NCI-H774 (cell line): ENCODE measurements around the gene FZD4.
A peak's percentile ranks its signal among the peaks of the same experiment; 100 is the strongest.
"Not testable (repeated sequence)": the region's sequence is repeated elsewhere in the genome, so short reads cannot be mapped to it uniquely, and the experiment has no call there.

ENCODE experiments used
- DNase-seq: peaks from one replicate; lab custom pipeline; 2025; lab: John Stamatoyannopoulos, UW

Gene FZD4

GRCh38 chr11:86955361-86956120 lies at the start of gene FZD4:
TSS of gene FZD4 (minus strand) at chr11:86955395. CDS start at chr11:86955085, 310 bp downstream.
- peak; percentile 91 for DNase-seq

GRCh38 chr11:87004281-87004680 lies 49.1 kb upstream of the FZD4 start:
- DNase-seq, result not testable (repeated sequence)

- DNase-seq, result no peak
These were observed 47.7 kb upstream of the FZD4 start for GRCh38 chr11:87002918-87003317.

DNA sequence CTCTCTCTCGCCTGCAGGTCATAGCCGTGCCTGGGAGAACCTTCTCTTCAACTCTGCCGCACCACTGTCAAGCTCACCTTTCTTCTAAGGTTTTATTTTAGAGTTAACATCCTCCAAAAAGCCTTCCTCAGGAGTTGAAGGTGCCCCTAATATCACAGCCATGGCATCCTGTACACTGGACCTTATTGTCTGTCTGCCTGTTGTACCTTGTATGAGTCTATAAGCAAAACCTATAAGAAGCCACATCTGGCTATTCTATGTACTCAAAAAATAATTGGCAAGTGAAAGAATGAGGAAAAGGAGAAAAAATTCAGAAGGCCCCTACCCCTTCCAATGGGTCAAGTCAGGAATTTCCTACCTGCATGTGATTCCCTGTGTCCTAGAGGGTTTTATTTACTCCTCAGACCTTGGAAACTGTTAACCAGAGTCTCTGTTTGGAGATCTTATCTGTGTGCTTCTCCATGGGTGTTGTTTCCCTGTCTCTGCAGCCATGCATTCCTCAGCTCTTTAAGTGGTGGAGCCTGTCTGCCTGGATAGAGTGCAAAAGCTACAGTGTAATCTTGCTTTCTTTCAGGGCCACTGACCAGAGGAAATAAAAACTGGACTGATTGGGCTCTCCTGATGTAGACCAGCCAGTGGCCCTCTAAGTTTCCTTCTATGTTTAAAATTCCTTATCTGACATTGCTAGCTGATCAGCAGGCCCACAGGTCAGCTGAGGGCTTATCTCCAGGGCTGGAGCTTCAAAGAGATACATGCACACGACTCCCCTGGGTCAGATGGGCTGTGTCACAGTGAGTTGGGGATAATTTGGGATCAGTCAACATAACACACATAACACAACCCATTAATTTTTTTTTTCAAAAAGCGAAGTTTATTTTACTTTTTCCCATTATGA lies 44.9 kb upstream of the FZD4 start:
- no peak for DNase-seq

DNA sequence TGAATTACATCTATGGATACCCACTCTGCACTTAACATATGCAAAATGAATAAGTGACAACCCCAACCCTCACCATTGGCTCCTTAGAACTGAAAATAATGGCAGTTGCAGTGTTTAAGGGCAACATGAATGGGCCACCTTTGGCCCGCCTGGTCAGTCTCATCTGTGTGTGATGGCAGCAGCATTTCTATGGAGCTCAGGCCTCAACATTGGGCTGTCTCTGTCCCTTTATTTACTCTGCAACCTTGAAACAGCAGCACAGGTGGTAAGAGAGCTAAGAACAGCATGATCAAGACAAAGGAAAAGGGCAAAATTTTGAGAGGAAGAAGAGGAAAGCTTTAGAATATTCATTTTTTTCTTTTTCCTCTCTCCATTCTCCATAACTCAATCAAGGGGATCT lies 44.2 kb upstream of the FZD4 start:
- DNase-seq, result no peak

GRCh38 chr11:86996953-86997570 lies 41.9 kb upstream of the FZD4 start:
- DNase-seq, result no peak

DNA sequence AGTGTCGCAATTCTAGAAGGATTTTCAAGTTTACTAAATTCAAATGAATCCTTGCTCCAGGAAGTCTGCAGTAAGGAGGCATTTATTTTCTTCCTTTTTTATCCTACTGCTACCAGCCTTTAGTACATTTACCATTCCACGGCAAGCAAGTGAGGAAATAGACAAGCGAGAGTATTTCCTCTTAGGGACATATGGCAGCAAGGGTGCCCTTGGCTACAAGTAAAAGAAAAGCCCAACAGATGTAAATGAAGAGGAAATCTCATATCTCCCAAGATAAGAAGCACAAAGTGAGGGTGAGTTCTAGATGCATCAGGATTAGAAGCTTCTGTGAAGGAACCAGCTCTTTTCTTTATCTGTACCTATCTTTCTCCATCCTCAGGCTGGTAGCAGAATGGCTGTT lies 37.8 kb upstream of the FZD4 start:
- DNase-seq, result no peak

DNA sequence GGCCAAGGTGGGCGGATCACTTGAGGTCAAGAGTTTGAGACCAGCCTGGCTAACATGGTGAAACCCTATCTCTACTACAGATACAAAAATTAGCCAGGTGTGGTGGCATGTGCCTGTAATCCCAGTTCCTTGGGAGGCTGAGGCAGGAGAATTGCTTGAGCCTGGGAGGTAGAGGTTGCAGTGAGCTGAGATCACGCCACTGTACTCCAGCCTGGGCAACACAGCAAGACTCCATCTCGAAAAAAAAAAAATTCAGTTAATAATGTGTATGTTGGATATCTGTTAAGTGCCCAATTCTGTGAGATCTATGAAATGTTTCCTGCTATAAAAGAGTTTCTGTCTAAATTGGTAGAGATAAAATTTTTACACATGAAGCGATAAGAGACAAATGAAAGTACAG lies 37.1 kb upstream of the FZD4 start:
- not testable (repeated sequence) for DNase-seq

DNA sequence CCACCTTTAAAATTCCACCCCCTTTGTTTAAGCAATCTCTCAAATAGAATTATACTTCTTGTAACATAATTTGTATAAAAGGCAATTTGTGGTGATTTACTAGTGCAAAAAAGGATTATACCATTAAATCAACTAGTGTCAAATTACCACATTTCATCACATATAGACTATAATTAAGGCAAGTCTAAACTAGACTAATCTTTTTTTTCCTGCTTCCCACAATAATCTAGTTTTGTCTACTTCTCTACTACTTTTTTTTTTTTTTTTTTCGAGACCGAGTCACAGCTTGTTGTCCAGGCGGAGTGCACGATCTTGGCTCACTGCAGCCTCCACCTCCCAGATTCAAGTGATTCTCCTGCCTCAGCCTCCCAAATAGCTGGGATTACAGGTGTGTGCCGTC lies 36.1 kb upstream of the FZD4 start:
- DNase-seq, result no peak

- no peak for DNase-seq
These were observed 35.3 kb upstream of the FZD4 start for GRCh38 chr11:86990515-86990914.

GRCh38 chr11:86990031-86990430 lies 34.8 kb upstream of the FZD4 start:
- no peak for DNase-seq

- no peak for DNase-seq
These were observed 33.2 kb upstream of the FZD4 start for GRCh38 chr11:86988351-86988881.

- DNase-seq, result no peak
These were observed 32.5 kb upstream of the FZD4 start for GRCh38 chr11:86987679-86988078.

GRCh38 chr11:86984701-86985100 lies 29.5 kb upstream of the FZD4 start:
- no peak for DNase-seq

- DNase-seq, result no peak
These were observed 27.9 kb upstream of the FZD4 start for GRCh38 chr11:86983021-86983488.

GRCh38 chr11:86981777-86982540 lies 26.8 kb upstream of the FZD4 start:
- DNase-seq, result no peak

- no peak for DNase-seq
These were observed 25.0 kb upstream of the FZD4 start for GRCh38 chr11:86980086-86980796.

- no peak for DNase-seq
These were observed 23.8 kb upstream of the FZD4 start for GRCh38 chr11:86978756-86979608.

DNA sequence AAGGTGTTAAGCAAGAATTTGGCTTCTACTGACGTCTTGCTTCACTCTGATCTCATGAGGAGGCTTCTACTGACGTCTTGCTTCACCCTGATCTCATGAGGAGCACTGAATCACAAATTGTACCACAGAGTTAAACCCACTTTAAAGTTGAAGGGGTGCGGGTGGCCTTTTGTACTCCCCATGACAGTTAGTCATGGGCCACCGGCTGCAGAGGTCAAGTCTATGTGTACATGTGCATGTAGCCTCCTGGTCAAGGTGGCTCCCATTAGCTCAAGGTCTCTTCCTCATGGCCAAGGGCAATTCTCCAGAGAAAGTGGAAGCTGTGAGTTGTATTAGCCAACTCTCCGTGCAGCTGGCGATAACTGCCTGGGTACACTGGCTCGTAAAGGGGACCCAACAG lies 23.1 kb upstream of the FZD4 start:
- no peak for DNase-seq
